ENCODE data around the gene DNAJC30. TPM values are rescaled to one million over a fixed set of nuclear protein-coding genes. Genes with fewer than 3 reads are reported as not detected.
A peak's percentile ranks its signal among the peaks of the same experiment; 100 is the strongest.

The DNAJC30 gene
- total and polyA plus RNA-seq, 2 experiments from 2014 or later = 2.8 to 5.6 TPM

DNA sequence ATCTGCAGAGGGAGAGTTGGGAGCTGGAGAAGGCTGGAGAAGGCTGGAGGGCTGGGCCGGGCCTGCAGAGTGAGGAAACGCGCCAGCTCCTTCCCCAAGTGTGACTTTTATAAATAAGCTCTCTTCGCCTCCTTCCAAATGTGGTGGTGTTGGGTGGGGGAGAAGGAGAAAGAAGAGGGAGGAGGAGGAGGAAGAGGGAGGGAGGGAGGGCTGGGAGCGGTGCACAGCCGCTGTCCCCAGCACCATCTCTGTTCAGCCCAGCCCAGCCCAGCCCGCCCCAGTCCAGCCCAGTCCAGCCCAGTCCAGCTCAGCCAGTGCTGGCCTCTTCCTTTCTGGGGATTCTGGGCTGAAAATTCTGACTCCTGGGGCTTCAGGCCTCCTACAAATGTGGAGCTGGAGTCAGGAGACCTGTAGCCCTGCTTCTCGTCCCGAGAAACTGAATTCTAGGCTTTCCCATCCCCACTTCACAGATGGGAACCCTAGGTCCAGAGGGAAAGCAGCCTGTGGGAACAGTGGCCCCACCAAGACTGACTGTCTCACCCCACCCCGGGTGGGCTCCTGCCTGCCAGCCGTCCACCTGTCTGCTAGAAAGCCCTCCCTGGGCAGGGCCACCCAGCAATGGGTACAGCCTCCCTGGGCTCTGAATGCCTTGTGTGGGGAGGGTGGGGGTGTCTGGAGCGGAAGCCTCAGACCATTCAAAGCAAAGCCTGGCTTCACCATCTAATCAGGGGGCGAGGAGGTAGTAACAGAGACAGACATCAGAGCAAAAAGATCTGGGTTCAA is 34.0 kb upstream of the DNAJC30 start:
- no peaks in the 10 kb centered on the region for H3K36me3 Mint-ChIP-seq (ENCODE audit: low read depth)
- DNase-seq (ENCODE audit: low spot score) (no peak), ATAC-seq (no peak)
- no peak overlapping the region for H3K27ac Mint-ChIP-seq
- Histone ChIP-seq H3K4me1 (ENCODE audit: insufficient read depth) (no peaks in the 10 kb centered on the region; the same call in 1 of the 2 replicates), H3K27ac (ENCODE audit: low read depth) (no peak overlapping the region), H3K79me2 (replicated peaks; ENCODE audit: insufficient read depth) (no peaks in the 10 kb centered on the region), H4K20me1 (replicated peaks; ENCODE audit: insufficient read depth) (no peaks in the 10 kb centered on the region; the same call in 1 of the 2 replicates), H3K4me2 (no peak overlapping the region), H2AFZ (no peak overlapping the region), H3K27me3 (ENCODE audit: insufficient read depth) (peaks cover 24% of the 10 kb centered on the region), H3K4me3 (no peak overlapping the region), H3F3A (replicated peaks; ENCODE audit: low read depth) (no peaks in the 10 kb centered on the region), H3K36me3 (ENCODE audit: insufficient read depth) (no peaks in the 10 kb centered on the region), H3K9me2 (ENCODE audit: insufficient read depth) (no peaks in the 10 kb centered on the region)
- no peak for TF ChIP-seq STAT1 (IDR thresholded peaks at IDR 0.05; ENCODE audit: unreplicated experiment)
- TF ChIP-seq, protein P1, sequence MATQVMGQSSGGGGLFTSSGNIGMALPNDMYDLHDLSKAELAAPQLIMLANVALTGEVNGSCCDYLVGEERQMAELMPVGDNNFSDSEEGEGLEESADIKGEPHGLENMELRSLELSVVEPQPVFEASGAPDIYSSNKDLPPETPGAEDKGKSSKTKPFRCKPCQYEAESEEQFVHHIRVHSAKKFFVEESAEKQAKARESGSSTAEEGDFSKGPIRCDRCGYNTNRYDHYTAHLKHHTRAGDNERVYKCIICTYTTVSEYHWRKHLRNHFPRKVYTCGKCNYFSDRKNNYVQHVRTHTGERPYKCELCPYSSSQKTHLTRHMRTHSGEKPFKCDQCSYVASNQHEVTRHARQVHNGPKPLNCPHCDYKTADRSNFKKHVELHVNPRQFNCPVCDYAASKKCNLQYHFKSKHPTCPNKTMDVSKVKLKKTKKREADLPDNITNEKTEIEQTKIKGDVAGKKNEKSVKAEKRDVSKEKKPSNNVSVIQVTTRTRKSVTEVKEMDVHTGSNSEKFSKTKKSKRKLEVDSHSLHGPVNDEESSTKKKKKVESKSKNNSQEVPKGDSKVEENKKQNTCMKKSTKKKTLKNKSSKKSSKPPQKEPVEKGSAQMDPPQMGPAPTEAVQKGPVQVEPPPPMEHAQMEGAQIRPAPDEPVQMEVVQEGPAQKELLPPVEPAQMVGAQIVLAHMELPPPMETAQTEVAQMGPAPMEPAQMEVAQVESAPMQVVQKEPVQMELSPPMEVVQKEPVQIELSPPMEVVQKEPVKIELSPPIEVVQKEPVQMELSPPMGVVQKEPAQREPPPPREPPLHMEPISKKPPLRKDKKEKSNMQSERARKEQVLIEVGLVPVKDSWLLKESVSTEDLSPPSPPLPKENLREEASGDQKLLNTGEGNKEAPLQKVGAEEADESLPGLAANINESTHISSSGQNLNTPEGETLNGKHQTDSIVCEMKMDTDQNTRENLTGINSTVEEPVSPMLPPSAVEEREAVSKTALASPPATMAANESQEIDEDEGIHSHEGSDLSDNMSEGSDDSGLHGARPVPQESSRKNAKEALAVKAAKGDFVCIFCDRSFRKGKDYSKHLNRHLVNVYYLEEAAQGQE (IDR thresholded peaks at IDR 0.05; ENCODE audit: unreplicated experiment) = no peak
- TF ChIP-seq JUNB (IDR thresholded peaks at IDR 0.05; ENCODE audit: unreplicated experiment) = no peak
- TF ChIP-seq, protein P2, sequence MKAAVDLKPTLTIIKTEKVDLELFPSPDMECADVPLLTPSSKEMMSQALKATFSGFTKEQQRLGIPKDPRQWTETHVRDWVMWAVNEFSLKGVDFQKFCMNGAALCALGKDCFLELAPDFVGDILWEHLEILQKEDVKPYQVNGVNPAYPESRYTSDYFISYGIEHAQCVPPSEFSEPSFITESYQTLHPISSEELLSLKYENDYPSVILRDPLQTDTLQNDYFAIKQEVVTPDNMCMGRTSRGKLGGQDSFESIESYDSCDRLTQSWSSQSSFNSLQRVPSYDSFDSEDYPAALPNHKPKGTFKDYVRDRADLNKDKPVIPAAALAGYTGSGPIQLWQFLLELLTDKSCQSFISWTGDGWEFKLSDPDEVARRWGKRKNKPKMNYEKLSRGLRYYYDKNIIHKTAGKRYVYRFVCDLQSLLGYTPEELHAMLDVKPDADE (IDR thresholded peaks at IDR 0.05) = no peak
- TF ChIP-seq POLR2AphosphoS5 (IDR thresholded peaks at IDR 0.05; ENCODE audit: low read depth) = no peak
- TF ChIP-seq EZH2phosphoT487 (IDR thresholded peaks at IDR 0.05; ENCODE audit: unreplicated experiment) = no peak
- TF ChIP-seq, protein P3, sequence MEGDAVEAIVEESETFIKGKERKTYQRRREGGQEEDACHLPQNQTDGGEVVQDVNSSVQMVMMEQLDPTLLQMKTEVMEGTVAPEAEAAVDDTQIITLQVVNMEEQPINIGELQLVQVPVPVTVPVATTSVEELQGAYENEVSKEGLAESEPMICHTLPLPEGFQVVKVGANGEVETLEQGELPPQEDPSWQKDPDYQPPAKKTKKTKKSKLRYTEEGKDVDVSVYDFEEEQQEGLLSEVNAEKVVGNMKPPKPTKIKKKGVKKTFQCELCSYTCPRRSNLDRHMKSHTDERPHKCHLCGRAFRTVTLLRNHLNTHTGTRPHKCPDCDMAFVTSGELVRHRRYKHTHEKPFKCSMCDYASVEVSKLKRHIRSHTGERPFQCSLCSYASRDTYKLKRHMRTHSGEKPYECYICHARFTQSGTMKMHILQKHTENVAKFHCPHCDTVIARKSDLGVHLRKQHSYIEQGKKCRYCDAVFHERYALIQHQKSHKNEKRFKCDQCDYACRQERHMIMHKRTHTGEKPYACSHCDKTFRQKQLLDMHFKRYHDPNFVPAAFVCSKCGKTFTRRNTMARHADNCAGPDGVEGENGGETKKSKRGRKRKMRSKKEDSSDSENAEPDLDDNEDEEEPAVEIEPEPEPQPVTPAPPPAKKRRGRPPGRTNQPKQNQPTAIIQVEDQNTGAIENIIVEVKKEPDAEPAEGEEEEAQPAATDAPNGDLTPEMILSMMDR (conservative IDR thresholded peaks at IDR 0.05; ENCODE audit: low read depth in 2 of 2) = no peak
- no peak for TF ChIP-seq CREB1 (CRISPR knock-in tag; IDR thresholded peaks at IDR 0.05; ENCODE audit: low read depth)
- TF ChIP-seq EZH2 (IDR thresholded peaks at IDR 0.05; ENCODE audit: low read depth, unreplicated experiment) = no peak
- no peaks in the 10 kb centered on the region for H3K9me3 Mint-ChIP-seq
- H3K4me1 Mint-ChIP-seq = no peaks in the 10 kb centered on the region; the same call in 2 of the 3 replicates
- peak overlapping the region; percentile 53; the same call in 2 of the 3 replicates for H3K4me3 Mint-ChIP-seq
- H3K27me3 Mint-ChIP-seq (ENCODE audit: insufficient read depth, low read depth, poor library complexity) = peaks cover 20% of the 10 kb centered on the region
